ENCODE results near the gene C1orf159.

DNA sequence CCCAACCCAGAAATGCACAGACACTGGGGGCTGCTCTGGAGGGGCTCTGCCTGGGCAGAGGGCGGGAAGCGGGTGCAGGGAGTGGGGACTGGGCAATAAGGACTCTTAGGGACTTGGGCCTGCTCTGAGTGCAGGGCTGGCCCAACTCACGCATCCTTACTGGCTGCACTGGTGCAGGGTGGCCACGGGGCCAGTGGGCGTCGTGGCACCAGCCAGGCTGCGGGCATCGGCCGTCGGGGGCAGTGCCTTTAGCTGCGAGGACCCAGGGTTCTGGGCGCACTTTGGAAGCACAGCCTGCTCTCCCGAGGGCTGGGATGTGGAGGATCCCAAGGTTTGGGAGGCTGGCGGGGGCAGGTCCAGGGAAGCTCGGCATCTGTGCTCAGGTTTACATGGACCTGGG lies 30.7 kb upstream of the C1orf159 start:
- no peak for TF ChIP-seq EZH2 (IDR thresholded peaks at IDR 0.05; ENCODE audit: insufficient read depth, poor library complexity, severe bottlenecking)
- no peak for TF ChIP-seq EZH2phosphoT487 (IDR thresholded peaks at IDR 0.05; ENCODE audit: insufficient read depth, low read depth)
